ENCODE measurements around the gene ESYT2. TPM values are rescaled to one million over a fixed set of nuclear protein-coding genes. Genes with fewer than 3 reads are reported as not detected.

Gene ESYT2
- total RNA-seq, 1 experiment from 2014 or later = 77.9 TPM

DNA sequence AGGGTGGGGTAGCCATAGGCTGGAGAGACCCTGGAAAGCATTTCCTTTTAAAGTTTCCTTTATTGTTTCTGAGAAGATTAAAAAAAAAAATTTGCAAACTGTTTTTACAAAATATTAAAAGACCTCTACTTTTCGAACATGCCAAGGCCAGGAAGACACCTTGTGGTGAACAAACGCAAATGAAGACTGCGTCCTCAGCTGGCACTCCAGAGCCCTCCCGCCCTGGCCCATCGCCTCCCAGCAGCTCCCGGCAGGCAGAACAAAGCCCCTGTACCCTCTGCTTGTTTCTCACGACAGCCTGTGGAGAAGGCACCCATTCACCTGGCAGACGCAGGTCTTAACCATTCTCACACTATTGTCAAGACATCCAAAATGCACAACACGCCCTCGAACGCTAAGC, 56.4 kb downstream of the ESYT2 start:
- DNase-seq (ENCODE audit: low read depth) = no peak

DNA sequence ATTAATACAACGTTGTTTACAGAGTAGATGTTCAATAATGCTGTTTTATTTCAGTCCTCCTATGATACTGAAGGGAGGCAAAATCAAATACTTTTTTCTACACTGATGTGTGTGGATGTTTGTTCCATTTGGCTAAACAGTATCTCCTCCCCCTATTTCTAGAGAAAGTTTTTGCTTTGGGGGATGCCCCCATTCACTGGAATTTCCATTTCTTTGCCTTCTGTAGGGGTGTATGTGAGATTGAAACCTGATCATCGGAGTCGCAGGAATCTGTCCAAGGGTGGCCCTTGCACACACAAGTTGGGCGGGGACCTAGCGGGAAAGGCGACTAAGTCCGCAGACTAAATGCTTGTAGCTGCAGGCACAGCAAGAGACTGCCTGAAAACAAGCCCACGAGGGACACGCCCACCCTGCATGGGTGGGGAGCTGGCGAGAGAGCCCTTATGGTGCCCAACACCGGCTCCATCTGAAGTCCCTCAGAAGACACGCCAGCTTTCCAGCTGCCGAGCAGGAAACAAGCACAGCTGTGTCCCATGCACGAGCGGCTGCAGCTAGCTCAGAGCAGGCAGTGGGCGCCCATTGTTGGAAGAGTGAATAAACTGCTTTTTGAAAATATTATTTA, 58.0 kb downstream of the ESYT2 start:
- no peak for DNase-seq (ENCODE audit: low read depth)

DNA sequence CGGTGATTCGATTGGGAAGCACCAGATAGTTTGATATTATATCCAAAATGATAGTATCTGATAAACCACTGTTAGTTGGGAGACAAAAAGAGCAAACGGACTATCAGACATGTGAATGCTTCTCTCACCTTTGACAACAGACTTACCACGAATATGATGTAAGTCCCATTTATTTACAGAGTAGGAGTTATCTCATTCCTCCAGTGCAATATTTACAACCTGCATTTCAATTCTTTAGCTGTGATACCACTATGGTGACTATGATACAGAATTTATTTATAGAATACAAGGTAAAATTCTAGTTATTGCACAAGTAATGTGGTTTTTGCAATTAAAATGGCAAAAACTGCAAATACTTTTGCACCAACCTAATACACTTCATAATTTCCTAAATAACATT, 61.6 kb downstream of the ESYT2 start:
- no peak for DNase-seq (ENCODE audit: low read depth)

DNA sequence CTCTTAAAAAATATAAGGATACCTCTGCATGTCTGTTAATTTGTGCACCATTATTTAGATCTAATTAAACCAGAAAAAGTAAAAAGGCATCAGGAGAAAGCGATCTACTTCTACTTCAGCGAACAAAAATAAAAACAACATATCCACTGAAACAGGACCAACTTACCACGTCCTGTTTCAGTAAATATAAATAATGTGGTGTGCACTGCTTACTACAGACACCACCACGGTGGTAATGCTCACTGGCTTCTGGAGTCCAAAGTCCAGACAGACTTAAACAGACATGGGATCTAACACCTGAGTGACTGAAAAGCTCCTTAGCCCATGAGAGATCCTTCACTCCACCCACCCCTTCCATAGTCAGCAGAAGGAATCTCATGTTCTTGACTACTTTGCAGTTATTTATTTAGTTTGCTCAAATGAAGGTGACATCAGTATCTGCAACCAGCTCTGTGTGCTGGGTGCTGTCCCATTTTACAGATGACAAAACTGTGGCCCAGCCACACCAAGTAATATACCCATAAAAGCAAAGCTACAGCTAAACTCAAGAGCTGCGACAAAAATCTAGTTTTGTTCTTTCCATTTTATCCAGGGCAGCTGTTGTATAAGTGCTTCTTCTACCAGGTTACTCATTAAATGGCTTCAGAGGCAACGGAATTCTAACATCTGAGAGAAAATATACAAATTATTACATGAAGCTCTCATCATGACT, 62.6 kb downstream of the ESYT2 start:
- no peak for DNase-seq (ENCODE audit: low read depth)

DNA sequence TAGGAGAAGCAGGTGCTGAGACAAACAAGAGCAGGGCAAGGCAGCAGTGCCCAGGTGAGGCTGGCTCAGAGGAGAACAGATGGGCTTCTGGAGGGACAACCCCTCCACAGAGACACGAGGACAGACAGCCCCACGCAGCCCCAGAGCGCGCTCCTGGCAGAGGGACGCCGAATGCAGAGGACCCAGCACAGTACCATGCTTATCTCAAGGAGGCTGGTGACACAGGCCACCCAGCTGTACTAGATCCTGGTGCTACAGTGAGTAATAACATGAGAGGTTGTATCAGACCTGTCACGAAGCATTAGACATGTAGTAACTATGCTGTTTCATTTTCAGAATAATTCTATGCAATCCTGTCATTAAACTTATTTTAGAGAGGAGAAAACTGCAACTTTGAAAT, 64.3 kb downstream of the ESYT2 start:
- DNase-seq (ENCODE audit: low read depth) = no peak

DNA sequence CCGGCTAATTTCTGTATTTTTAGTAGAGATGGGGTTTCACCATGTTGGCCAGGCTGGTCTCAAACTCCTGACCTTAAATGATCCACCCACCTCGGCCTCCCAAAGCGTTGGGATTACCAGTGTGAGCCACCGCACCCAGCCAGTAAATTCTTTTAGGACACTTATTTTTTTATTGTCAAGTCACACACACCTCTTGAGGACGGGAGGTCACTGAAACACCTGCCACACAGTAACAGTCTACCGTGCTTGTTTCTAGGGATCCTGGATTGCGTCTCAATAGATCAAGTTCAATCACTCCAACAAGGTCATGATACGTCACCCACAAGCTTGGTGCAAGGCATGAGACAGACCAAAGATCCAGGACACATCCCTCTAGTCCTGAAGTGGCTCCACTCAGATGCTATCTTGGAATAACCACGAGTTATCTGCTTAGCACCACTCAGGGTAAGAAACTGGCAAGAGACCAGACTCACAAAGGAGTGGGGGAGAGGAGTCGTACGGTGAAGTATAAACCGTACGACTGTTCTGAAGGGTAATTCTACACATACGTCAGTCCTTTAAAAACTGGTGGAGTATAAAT, 65.8 kb downstream of the ESYT2 start:
- DNase-seq (ENCODE audit: low read depth) = no peak

DNA sequence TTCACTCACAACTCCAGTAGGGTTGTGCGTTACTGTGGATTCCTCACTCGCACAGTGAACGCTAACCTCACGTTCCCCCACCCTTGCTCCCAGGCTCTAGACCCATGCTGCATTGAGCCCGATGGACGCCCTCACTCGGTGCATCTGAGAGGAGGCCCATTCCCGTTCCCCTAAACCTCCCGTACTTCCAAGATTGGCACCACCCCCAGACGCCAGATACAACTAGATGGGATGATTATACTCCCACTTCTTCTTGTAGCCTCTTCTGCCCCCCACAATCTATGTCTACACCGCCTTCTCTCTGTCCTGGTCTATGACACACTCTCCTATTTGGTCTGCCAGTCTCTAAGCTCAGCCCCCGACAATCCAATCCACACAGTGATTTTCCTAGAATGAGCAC, 67.4 kb downstream of the ESYT2 start:
- no peak for DNase-seq (ENCODE audit: low read depth)

DNA sequence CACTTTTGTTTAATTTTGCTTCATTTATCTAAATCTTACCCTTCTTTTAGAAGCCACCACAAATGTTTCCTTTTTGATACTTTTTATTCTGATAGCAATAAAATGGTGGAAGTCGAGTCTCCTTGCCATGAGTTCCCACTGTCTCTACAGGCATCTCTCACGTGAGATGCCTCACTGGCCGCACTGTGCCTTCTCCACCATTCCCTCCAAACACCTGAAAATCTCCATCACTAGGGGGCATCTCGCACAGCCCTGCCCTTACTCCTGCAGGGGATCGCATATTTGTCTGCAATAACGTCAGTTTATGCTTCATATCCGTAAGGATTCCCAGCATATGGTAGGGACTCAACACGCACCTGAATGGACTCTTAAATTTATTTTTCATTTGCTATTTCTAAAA, 68.4 kb downstream of the ESYT2 start:
- no peak for DNase-seq (ENCODE audit: low read depth)

DNA sequence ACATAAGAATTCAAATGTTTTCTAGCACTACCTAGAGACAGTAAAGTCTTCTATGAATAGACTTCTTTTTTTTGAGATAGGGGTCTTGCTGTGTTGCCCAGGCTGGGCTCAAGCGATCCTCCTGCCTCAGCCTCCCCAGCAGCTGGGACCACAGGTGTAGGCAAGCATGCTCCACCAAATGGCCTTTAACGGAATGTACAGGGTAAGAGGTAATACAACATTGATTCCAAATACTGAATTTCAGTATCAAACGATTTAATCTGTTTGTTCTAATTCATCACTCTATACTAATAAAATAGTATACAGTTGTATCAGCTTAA, 68.9 kb downstream of the ESYT2 start:
- no peak for DNase-seq (ENCODE audit: low read depth)

DNA sequence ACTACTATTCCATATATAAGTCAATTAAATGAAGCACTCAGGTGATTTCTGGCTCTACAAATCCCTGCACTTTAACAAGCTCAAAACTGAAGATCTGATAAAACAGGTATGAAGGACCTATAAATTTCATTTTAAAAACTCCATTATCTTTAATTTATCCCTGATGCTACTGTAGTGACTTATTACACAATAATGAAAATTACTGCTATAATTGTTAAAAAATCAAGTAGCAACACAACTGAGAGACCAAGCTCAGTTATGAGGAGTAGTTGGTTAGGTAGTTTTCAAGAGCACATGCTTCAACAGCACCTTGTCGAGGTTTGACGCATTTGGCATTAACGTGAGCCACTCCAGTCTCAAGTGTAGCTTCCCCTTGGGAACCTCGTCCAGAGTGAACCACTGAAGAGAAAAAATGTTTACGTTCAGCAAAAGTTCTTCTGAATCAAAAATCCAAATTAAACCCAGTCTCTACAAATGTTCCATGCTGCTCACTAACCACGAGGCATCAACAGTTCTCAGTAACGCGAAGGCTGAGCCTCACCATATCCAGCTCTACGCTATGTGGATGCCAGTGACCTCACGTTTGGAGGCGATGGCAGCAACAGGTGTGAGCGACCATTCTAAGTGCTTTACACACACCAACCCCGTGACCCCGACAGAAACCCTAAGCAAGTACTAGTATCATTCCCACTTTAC, 69.4 kb downstream of the ESYT2 start:
- DNase-seq (ENCODE audit: low read depth) = no peak

DNA sequence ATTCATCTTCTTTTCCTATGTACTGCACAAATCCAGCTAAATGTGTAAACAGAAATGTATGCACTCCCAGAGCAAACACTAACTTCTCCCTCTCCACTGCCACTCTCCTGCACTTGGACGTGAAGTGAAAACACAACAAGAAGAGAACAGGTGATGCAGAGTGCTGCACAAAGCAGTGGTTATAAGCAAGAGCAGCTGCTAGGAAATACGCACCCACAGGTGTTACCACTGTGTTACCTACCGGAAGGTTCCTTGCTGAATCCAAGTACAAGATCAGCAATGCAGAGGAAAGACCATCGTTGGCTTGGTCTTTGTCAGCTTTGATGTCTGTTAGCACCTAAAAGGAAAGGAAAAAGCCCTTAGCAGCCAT, 70.1 kb downstream of the ESYT2 start:
- no peak for DNase-seq (ENCODE audit: low read depth)

DNA sequence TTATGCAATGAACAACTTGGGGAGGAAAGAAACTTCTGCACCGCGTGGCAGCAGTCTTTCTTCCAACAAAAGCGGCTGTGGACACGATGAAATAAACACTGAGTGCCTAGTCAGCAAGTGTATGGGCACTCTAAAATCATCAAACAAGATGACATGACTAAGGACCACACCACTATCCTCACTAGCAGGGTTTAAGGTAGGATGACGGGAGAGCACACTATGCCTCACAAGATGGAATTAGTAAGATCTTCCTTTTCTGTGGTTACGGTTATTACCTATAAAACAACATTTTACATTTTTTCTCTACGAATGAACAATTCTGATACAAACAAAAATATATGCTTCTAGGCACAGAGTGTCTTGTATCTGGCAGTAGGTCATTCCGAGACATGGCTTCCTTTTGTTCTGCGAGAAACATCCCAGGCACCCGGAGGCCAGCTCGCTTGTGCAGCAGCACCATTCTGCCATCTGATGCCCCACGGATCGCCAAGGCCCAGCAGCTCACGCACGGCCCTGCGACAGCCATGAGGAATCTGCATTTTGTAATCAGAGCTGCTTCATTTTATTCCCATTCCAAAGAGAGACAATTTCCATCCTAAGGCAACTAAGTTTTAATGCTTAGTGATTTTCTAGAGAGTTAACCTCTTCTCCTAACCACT, 70.6 kb downstream of the ESYT2 start:
- no peak for DNase-seq (ENCODE audit: low read depth)

DNA sequence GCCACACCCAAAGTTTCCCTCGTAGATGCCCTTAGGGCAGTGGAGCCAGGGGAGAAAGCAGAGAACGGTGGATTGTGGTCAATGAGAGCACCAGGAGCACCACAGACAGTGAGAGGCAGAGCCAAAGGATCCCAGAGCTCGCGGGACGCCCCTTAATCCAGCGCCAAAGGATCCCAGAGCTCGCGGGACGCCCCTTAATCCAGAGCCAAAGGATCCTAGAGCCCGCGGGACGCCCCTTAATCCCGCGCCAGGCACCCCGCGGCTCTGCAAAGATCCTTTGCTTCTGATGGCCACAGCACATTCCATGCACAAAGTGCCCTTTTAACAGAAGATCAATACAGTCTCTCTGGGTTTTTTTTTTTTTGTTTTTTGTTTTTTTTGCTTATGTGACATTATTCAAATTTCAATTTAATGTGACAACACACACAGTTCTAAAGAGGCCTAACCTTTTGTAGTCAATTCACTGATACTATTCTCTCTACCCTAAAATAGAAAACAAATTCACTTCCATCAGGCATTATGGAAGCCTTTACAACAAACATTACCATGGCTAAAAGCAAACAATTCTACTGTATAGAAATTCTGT, 71.8 kb downstream of the ESYT2 start:
- no peak for DNase-seq (ENCODE audit: low read depth)

DNA sequence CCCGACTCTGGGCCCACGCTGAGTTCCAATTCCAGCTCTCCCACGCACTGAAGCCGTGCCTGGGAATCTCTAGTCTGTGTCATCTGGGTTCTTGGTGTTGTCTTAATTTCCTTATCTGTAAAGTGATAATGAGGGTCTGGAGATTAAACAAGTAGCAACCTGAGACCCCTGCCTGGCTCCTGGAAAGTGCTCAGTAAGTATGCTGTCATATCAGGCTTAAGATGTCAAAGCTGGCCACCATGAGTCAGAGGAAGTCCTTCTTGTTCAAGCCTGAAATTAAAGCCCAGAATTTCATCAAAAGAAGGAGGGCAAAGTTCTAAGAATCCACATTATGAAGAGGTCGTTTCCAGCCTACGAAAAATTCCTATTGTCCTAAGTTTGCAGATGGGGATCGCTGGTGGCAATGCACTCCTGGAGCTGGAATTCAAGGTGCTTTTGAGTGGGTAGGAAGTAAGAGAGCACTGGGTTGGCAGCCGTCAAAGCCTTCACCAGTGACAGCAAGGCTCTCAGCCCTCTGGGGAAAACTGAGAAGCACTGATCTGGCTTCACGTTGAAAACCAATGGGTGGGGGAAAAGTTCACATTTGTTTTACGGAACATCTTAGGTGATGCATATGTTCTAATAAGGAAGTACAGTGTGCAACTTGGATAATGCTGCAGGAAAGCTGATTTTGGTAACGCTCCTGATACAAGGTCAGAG, 74.4 kb downstream of the ESYT2 start:
- DNase-seq (ENCODE audit: low read depth) = no peak

DNA sequence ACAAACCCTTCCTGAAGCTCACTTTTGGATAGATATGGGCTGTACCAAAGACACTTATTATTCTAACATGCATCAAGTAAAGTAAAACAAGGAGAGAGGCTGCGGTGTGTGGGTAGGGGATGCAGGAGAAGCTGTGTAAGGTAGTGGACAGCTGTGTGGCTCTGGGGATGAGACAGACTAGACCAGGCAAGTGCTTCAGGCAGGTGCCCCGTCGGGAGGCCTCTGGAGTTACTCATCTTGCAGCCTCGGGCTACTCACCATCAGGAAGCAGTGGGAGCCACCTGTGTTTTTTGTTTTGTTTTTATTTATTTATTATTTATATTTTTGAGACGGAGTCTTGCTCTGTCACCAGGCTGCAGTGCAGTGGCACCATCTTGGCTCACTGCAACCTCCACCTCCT, 75.4 kb downstream of the ESYT2 start:
- no peak for DNase-seq (ENCODE audit: low read depth)

DNA sequence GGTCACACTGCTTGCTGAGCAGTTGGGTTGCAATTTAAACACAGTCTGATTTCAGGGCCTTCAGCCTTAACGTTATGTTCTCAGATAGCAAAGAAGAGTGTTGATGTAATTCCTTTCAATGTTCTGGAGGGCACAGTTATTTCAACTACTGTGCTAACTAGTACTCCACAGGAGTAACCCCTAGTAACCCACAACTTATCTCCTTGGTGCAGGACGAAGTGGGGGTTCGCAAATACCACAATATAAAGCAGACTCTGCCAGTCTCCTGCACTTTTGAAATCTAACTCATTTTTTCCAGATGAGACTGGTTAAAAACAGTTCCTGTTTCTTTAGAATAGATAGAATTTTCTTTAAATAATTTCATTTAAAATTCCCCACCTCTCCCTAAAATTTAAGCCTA, 77.6 kb downstream of the ESYT2 start:
- no peak for DNase-seq (ENCODE audit: low read depth)

DNA sequence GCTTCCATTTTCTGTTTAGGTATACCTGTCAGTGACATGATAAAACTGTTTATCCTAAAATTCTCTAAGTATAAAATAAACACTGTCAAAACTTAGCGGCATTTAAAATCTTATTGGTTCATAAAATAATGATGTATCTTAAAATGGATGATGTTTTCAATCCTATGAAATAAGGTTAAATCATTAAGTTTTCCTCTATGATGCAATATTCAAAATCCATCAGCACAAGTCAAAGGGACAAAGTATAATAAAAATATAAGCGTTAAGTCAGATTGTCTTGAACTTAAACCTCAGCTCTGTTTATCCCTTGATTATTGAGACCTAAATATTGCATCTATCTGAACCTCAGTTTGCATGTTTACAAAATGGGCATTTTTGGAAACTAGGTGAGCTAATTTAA, 78.1 kb downstream of the ESYT2 start:
- no peak for DNase-seq (ENCODE audit: low read depth)

DNA sequence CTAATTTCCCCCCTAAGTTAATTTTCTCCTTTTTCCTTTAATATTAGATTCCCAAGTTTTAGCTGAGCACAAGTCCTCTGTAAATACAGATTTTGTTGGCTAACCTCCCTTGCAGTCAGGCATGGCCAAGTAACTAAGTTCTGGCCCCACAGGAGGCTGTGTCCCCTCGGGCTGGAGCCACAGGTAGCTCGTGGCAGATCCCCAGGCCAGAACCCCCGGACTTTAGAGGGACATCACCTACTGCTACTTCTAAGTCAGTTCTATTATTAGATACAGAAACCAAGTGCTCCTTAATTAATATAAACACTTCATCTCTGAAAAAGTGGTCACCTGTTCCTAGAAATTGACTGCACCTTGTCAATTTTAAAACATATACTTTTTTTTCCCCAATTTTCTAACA, 78.6 kb downstream of the ESYT2 start:
- DNase-seq (ENCODE audit: low read depth) = no peak

DNA sequence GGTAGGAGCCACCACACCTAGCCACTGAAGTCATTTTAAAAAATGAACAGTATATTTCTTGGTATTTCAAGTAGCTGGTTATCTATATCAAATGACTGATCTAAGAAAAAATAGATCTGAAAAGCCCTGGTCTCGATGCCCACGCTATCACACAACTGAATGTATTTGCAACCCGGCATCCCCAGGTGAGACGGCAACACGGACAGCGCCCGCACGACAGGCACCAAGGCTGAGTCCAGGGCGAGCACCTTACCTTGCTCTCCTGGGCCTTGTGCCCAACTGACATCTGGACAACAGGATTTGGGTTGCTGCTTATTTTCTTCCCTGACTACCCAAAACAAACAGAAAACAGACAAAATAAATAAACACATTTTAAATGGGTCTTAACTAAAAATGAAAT, 79.9 kb downstream of the ESYT2 start:
- DNase-seq (ENCODE audit: low read depth) = no peak

DNA sequence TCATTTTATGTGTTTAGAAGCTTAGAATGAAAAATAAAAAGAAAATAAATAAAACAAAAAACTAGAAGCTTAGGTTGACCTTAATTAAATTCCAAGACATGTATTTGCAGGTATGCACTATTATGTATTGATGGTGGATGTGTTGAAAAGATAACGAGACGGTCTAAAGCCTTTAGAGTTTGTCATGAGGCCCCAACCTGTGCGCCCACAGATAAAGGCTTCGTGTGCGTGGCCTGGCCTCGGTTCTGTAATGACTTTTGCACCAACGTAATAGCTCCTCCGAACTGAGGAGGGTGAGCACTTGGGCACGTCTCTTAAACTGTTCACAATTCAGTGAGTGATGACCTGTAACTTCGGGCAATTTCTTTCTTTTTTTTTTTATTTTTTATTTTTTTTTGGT, 81.0 kb downstream of the ESYT2 start:
- no peak for DNase-seq (ENCODE audit: low read depth)

DNA sequence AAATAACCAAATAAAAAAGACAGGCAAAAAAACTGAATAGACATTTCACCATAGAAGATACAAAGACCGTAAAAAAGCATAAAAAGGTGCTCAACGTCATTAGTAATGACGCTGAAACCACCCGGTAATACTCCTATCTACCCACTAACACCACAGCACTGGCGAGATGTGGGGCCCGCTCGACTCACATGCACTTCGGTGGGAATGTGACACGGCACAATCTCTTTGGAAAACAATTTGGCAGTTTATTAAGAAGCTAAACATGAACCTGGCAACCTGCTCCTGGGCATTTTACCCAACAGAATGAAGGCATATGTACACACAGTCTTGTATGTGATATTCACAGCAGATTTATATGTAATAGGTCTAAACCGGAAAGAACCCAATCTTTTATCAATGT, 81.9 kb downstream of the ESYT2 start:
- no peak for DNase-seq (ENCODE audit: low read depth)

DNA sequence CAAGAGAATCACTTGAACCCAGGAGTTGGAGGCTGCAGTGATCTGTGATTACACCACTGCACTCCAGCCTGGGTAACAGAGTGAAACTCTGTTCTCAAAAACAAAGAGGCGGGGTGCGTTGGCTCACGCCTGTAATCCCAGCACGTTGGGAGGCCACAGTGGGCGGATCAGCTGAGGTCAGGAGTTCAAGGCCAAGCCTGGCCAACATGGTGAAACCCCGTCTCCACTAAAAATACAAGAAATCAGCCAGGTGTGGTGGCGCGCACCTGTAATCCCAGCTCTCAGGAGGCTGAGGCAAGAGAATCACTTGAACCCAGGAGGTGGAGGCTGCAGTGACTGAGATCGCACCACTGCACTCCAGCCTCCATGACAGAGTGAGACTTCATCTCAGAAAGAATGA, 82.4 kb downstream of the ESYT2 start:
- DNase-seq (ENCODE audit: low read depth) = no peak

Data from RPMI7951 (cell line).